A549 (cell line): ENCODE measurements around the gene EPS8L2. TPM values are rescaled to one million over a fixed set of nuclear protein-coding genes. Genes with fewer than 3 reads are reported as not detected.

ENCODE experiments used
- ATAC-seq, 2 experiments: fragments of 200-7000 bp in 1 of 2; fragments of >200 bp in 1 of 2; cut with Nextera tagmentation in 1 of 2; cut with Tn5 transposase in 1 of 2; 3 replicates each; pipeline versions ENCODE4 v1.8.0 to v1.9.1; 2018 to 2020; ENCODE audit warnings: mild to moderate bottlenecking in 1 of 2, moderate library complexity in 1 of 2
- CTCF ChIA-PET: fragments of 300-600 bp; sonication (Branson Sonifier 250); formaldehyde crosslinking; extraction: SDS; loops from one replicate; lab custom pipeline; 2021; ENCODE audit warnings: antibody characterized with exemption, inconsistent platforms; lab: Yijun Ruan, JAX
- POLR2A ChIA-PET: fragments of 350-600 bp; formaldehyde crosslinking; extraction: SDS; loops from one replicate; lab custom pipeline; 2021; ENCODE audit warnings: antibody characterized with exemption, inconsistent platforms; lab: Yijun Ruan, JAX
- DNase-seq, 2 experiments: peaks; one replicate each; pipeline versions ENCODE4 v3.0.0 to v3.0.0-alpha.2; 2011 to 2016; ENCODE audit warnings: low read depth in 1 of 2, low spot score in 1 of 2
- FAIRE-seq: peaks from 2 replicates; lab custom pipeline; 2011; peaks lifted over from hg19 to GRCh38; lab: Jason Lieb, UNC
- H3K27ac ChIP-seq, 2 experiments: fragments of >200 bp; sonication (Bioruptor Twin); formaldehyde crosslinking; 3 replicates each; pipeline ENCODE4 v1.5.1; 2016 to 2017
- H3K4me1 ChIP-seq: fragments of >200 bp; sonication (Bioruptor Twin); formaldehyde crosslinking; 3 replicates; pipeline ENCODE4 v1.6.1; 2016
- H3K4me2 ChIP-seq: fragments of >200 bp; sonication (Bioruptor Twin); formaldehyde crosslinking; 3 replicates; pipeline ENCODE4 v1.6.1; 2016
- H3K4me3 ChIP-seq: fragments of >200 bp; sonication (Bioruptor Twin); formaldehyde crosslinking; 3 replicates; pipeline ENCODE4 v1.5.1; 2016
- H3K9me3 ChIP-seq: fragments of >200 bp; sonication (Bioruptor Twin); formaldehyde crosslinking; 3 replicates; pipeline ENCODE4 v1.6.1; 2016
- EHF ChIP-seq: fragments of 250-450 bp; sonication (Bioruptor Pico); IDR thresholded peaks from 2 replicates; pipeline ENCODE4 v1.5.0; 2020; ENCODE audit warnings: mild to moderate bottlenecking
- FOXS1 ChIP-seq: fragments of 250-450 bp; sonication (Bioruptor Pico); IDR thresholded peaks from 2 replicates; pipeline ENCODE4 v1.5.0; 2020; ENCODE audit warnings: mild to moderate bottlenecking, moderate library complexity
- HOXB13 ChIP-seq: fragments of 250-450 bp; sonication (Bioruptor Pico); IDR thresholded peaks from 2 replicates; pipeline ENCODE4 v1.5.0; 2020; ENCODE audit warnings: low read depth, mild to moderate bottlenecking, moderate library complexity
- HOXB5 ChIP-seq: fragments of 250-450 bp; sonication (Bioruptor Pico); IDR thresholded peaks from 2 replicates; pipeline ENCODE4 v1.5.0; 2020; ENCODE audit warnings: mild to moderate bottlenecking, moderate library complexity
- JUN ChIP-seq, 2 experiments: fragments of >200 bp; sonication (Bioruptor Twin); formaldehyde crosslinking; IDR thresholded peaks; 2 replicates in 1 of 2; 3 replicates in 1 of 2; pipeline ENCODE4 v1.6.1; 2016 to 2017
- KDM1A ChIP-seq: fragments of 200-600 bp; sonication (generic); IDR thresholded peaks from 2 replicates; pipeline ENCODE4 v1.6.1; 2016; ENCODE audit warnings: low read depth, mild to moderate bottlenecking
- KDM5A ChIP-seq: fragments of 200-600 bp; sonication (generic); IDR thresholded peaks from 2 replicates; pipeline ENCODE4 v1.6.1; 2016; ENCODE audit warnings: antibody characterized with exemption, mild to moderate bottlenecking
- MYC ChIP-seq: IDR thresholded peaks from 2 replicates; pipeline ENCODE4 v1.6.1; 2012; ENCODE audit warnings: mild to moderate bottlenecking, inconsistent platforms, low read length, improper control_type of control experiment, borderline replicate concordance
- POLR2A ChIP-seq: IDR thresholded peaks from 2 replicates; pipeline ENCODE4 v1.6.1; 2012; ENCODE audit warnings: mild to moderate bottlenecking, low read length
- POLR2AphosphoS2 ChIP-seq: conservative IDR thresholded peaks from 2 replicates; pipeline ENCODE4 v1.6.1; 2012; ENCODE audit warnings: low read length, improper control_type of control experiment, inconsistent platforms
- TFCP2L1 ChIP-seq: fragments of 250-450 bp; sonication (Bioruptor Pico); IDR thresholded peaks from 2 replicates; pipeline ENCODE4 v1.5.0; 2021; ENCODE audit warnings: mild to moderate bottlenecking
- ZFP36 ChIP-seq: fragments of 450-650 bp; IDR thresholded peaks from 2 replicates; pipeline ENCODE4 v1.6.1; 2014; ENCODE audit warnings: borderline replicate concordance; ENCODE audit not compliant: partially characterized antibody
- ZNF302 ChIP-seq: fragments of 250-450 bp; sonication (Bioruptor Pico); IDR thresholded peaks from 2 replicates; pipeline ENCODE4 v1.9.0; 2021; ENCODE audit warnings: inconsistent platforms, mild to moderate bottlenecking, moderate library complexity
- WGBS: methylation state at CpG from one replicate; pipeline ENCODE4 v1.1.6; 2017; ENCODE audit errors: missing lambda C conversion rate; 5-methylcytosine and 5-hydroxymethylcytosine counted together
- polyA plus RNA-seq, 4 experiments: library from polyadenylated mRNA; depleted of rRNA in 3 of 4; stranded (reverse); fragments of >200 nt; fragmentation: RNase III in 1 of 4; extraction: RNeasy Plus Mini Kit Qiagen cat#74134 plus additional on column Dnase treatment in 1 of 4; gene quantifications; 2 replicates in 3 of 4; 3 replicates in 1 of 4; pipeline ENCODE4 v1.2.3, GENCODE V29; 2011 to 2017
- TF ChIP-seq, protein P1 (sequence below): fragments of 200-600 bp; sonication (generic); IDR thresholded peaks from 2 replicates; pipeline ENCODE4 v1.6.1; 2016; ENCODE audit warnings: antibody characterized with exemption, mild to moderate bottlenecking, moderate library complexity
- TF ChIP-seq, protein P2 (sequence below): IDR thresholded peaks from 2 replicates; pipeline ENCODE4 v1.6.1; 2012; ENCODE audit warnings: low read depth, borderline replicate concordance
- TF ChIP-seq, protein P3 (sequence below): IDR thresholded peaks from 2 replicates; pipeline ENCODE4 v1.6.1; 2012
- TF ChIP-seq, protein P4 (sequence below): fragments of 250-450 bp; sonication (Bioruptor Pico); IDR thresholded peaks from 2 replicates; pipeline ENCODE4 v1.5.0; 2020; ENCODE audit warnings: low read depth, mild to moderate bottlenecking, moderate library complexity
- TF ChIP-seq, protein P5 (sequence below): IDR thresholded peaks from 2 replicates; pipeline ENCODE4 v1.6.1; 2012

EPS8L2 gene
- polyA plus RNA-seq, 2 of the 4 experiments (the other 2 are of a cell fraction): 60.7 to 154 TPM

DNA sequence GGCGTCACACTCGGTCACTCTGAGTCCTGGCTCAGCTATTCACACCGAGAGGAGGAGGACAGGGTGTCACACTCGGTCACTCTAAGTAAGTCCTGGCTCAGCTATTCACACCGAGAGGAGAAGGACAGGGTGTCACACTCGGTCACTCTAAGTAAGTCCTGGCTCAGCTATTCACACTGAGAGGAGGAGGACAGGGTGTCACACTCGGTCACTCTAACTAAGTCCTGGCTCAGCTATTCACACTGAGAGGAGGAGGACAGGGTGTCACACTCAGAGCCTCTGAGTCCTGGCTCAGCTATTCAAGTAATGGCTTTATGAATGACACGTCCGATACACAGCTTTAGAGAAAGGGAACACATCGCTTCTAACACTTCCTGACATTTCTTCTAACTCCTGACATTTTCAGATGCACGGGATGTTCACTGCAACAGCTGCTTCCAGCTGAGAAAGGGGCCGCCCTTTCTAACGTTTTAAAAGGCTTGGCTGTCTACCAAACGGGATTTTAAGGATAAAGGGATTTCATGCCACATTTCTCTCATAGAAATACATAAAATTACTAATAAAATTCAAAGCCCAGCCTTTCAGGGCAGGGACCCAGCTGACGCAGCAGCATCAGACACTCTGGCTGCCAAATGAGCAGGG, 40.8 kb upstream of the EPS8L2 start:
- Histone ChIP-seq H3K9me3 (no peaks in the 10 kb centered on the region), H3K4me3 (no peak overlapping the region), H3K4me2 (no peak overlapping the region), H3K27ac (peak overlapping the region in 1 of 2 experiments; percentile 46; a peak in 1 of 6 replicates), H3K4me1 (peaks cover 6% of the 10 kb centered on the region; the same call in 1 of the 3 replicates)
- CTCF ChIA-PET: interaction anchor here (0.8 to 1.6 kb wide), 4 partner anchors 9 to 62 kb away, joined by 3 to 6 read pairs (median 4); no protein-coding TSS in a partner anchor
- FAIRE-seq: no peak
- DNase-seq: no peak
- no peak for ATAC-seq
- 89% methylated on average over 11 of the region's 15 CpGs for WGBS
- POLR2A ChIA-PET: no interaction called here
- TF ChIP-seq KDM1A (no peak), POLR2AphosphoS2 (no peak), KDM5A (no peak), EHF (CRISPR knock-in tag) (no peak), JUN (IDR thresholded peaks at IDR 0.05) (no peak), FOXS1 (CRISPR knock-in tag) (no peak), TFCP2L1 (CRISPR knock-in tag) (no peak)

DNA sequence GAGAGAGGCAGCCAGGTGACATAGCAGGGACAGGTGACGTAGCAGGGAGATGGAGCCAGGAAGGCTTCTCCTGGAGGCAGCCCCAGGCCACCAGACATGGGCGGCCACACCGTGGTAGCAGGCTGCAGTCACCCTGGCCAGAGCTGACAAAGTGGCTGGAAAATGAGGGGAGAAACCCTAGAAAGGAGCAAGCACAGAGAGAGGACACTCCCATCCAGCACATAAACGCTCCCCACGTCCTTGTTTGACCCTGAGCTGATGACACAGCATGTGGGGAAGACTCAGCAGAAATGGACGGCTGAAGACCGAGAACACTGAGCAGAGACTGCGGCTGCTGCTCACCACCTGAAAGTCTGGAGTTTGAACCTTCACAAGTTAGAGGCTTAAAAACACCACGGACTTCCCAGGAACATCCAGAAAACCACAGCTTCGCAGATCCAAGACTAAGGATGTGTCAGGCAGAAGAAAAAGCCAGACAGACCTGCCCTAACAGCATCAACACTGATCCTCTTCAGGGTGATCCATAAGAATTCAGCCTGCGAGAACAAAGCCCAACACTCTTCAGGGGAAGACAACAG, 40.2 kb upstream of the EPS8L2 start:
- Histone ChIP-seq H3K9me3 (no peaks in the 10 kb centered on the region), H3K4me1 (peaks cover 6% of the 10 kb centered on the region; the same call in 1 of the 3 replicates), H3K4me2 (no peak overlapping the region)
- ATAC-seq (no peak; a peak in 1 of 6 replicates), DNase-seq (no peak)
- 79% methylated on average over 11 of the region's 11 CpGs for WGBS
- no peak for TF ChIP-seq ZFP36
- TF ChIP-seq, protein P1, sequence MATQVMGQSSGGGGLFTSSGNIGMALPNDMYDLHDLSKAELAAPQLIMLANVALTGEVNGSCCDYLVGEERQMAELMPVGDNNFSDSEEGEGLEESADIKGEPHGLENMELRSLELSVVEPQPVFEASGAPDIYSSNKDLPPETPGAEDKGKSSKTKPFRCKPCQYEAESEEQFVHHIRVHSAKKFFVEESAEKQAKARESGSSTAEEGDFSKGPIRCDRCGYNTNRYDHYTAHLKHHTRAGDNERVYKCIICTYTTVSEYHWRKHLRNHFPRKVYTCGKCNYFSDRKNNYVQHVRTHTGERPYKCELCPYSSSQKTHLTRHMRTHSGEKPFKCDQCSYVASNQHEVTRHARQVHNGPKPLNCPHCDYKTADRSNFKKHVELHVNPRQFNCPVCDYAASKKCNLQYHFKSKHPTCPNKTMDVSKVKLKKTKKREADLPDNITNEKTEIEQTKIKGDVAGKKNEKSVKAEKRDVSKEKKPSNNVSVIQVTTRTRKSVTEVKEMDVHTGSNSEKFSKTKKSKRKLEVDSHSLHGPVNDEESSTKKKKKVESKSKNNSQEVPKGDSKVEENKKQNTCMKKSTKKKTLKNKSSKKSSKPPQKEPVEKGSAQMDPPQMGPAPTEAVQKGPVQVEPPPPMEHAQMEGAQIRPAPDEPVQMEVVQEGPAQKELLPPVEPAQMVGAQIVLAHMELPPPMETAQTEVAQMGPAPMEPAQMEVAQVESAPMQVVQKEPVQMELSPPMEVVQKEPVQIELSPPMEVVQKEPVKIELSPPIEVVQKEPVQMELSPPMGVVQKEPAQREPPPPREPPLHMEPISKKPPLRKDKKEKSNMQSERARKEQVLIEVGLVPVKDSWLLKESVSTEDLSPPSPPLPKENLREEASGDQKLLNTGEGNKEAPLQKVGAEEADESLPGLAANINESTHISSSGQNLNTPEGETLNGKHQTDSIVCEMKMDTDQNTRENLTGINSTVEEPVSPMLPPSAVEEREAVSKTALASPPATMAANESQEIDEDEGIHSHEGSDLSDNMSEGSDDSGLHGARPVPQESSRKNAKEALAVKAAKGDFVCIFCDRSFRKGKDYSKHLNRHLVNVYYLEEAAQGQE: no peak
- TF ChIP-seq, protein P2, sequence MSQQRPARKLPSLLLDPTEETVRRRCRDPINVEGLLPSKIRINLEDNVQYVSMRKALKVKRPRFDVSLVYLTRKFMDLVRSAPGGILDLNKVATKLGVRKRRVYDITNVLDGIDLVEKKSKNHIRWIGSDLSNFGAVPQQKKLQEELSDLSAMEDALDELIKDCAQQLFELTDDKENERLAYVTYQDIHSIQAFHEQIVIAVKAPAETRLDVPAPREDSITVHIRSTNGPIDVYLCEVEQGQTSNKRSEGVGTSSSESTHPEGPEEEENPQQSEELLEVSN: no peak
- TF ChIP-seq, protein P3, sequence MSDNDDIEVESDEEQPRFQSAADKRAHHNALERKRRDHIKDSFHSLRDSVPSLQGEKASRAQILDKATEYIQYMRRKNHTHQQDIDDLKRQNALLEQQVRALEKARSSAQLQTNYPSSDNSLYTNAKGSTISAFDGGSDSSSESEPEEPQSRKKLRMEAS: no peak
- no peak for TF ChIP-seq HOXB5 (CRISPR knock-in tag)
- TF ChIP-seq POLR2A: no peak
- TF ChIP-seq, protein P4, sequence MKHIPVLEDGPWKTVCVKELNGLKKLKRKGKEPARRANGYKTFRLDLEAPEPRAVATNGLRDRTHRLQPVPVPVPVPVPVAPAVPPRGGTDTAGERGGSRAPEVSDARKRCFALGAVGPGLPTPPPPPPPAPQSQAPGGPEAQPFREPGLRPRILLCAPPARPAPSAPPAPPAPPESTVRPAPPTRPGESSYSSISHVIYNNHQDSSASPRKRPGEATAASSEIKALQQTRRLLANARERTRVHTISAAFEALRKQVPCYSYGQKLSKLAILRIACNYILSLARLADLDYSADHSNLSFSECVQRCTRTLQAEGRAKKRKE (CRISPR knock-in tag): no peak
- TF ChIP-seq, protein P5, sequence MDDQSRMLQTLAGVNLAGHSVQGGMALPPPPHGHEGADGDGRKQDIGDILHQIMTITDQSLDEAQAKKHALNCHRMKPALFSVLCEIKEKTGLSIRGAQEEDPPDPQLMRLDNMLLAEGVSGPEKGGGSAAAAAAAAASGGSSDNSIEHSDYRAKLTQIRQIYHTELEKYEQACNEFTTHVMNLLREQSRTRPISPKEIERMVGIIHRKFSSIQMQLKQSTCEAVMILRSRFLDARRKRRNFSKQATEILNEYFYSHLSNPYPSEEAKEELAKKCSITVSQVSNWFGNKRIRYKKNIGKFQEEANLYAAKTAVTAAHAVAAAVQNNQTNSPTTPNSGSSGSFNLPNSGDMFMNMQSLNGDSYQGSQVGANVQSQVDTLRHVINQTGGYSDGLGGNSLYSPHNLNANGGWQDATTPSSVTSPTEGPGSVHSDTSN: no peak
- TF ChIP-seq ZNF302 (CRISPR knock-in tag): no peak
- no peak for TF ChIP-seq FOXS1 (CRISPR knock-in tag)
- TF ChIP-seq HOXB13 (CRISPR knock-in tag): no peak
- no peak for TF ChIP-seq MYC
- TF ChIP-seq, all 56 proteins: peak for 0
- peak overlapping the region in 1 of 2 experiments; percentile 46; a peak in 2 of 6 replicates for H3K27ac ChIP-seq
- POLR2A ChIA-PET: no interaction called here
- FAIRE-seq: no peak
- CTCF ChIA-PET: interaction anchor here (0.9 to 2.8 kb wide), 4 partner anchors 10 to 57 kb away, joined by 3 to 18 read pairs (median 5); no protein-coding TSS in a partner anchor
- no peak overlapping the region for H3K4me3 ChIP-seq
